SK-N-SH (cell line): ENCODE measurements around the gene COMMD7. TPM values are rescaled to one million over a fixed set of nuclear protein-coding genes. Genes with fewer than 3 reads are reported as not detected.

ENCODE experiments used
- CTCF ChIA-PET: fragments of 300-600, 350-600 bp; formaldehyde crosslinking; extraction: SDS; loops from one replicate; lab custom pipeline; 2021; lab: Yijun Ruan, JAX
- POLR2A ChIA-PET: fragments of 350-600 bp; sonication (Branson Sonifier 250); formaldehyde crosslinking; extraction: SDS; loops from one replicate; lab custom pipeline; 2020; ENCODE audit warnings: antibody characterized with exemption, inconsistent platforms; lab: Yijun Ruan, JAX
- DNase-seq: peaks from one replicate; pipeline ENCODE4 v3.0.0; 2012
- H2AFZ ChIP-seq: fragments of 200-600 bp; sonication (generic); 2 replicates; pipeline ENCODE4 v1.8.1; 2016; ENCODE audit warnings: antibody characterized with exemption, mild to moderate bottlenecking, low read depth
- H3F3A ChIP-seq: fragments of 200-600 bp; sonication (generic); replicated peaks from 2 replicates; pipeline ENCODE3; 2016; ENCODE audit warnings: antibody characterized with exemption, mild to moderate bottlenecking; ENCODE audit not compliant: insufficient read depth
- H3K27ac ChIP-seq, 2 experiments: fragments of 200-500 bp in 1 of 2; fragments of 200-600 bp in 1 of 2; sonication (Bioruptor generic) in 1 of 2; sonication (generic), shearing (Covaris generic) in 1 of 2; 2 replicates each; pipeline versions ENCODE4 v1.5.1 to v1.6.1; 2014 to 2016; ENCODE audit warnings: low read depth in 2 of 2, inconsistent platforms in 1 of 2, low read length in 1 of 2, mild to moderate bottlenecking in 1 of 2, mixed read lengths in 1 of 2
- H3K27me3 ChIP-seq: fragments of 200-600 bp; sonication (generic), shearing (Covaris generic); 2 replicates; pipeline ENCODE4 v1.6.1; 2016; ENCODE audit warnings: mixed run types; ENCODE audit not compliant: insufficient read depth
- H3K36me3 ChIP-seq, 2 experiments: fragments of 200-500 bp in 1 of 2; fragments of 200-600 bp in 1 of 2; sonication (Bioruptor generic) in 1 of 2; sonication (generic) in 1 of 2; replicated peaks in 1 of 2; 2 replicates each; pipeline versions ENCODE3 to v1.5.1; 2014 to 2016; ENCODE audit warnings: low read length in 1 of 2, mild to moderate bottlenecking in 1 of 2; ENCODE audit not compliant: insufficient read depth in 2 of 2, control insufficient read depth in 1 of 2
- H3K4me1 ChIP-seq, 2 experiments: fragments of 200-500 bp in 1 of 2; fragments of 200-600 bp in 1 of 2; sonication (Bioruptor generic) in 1 of 2; sonication (generic), shearing (Covaris generic) in 1 of 2; 2 replicates each; pipeline versions ENCODE4 v1.5.1 to v1.6.1; 2014 to 2016; ENCODE audit warnings: low read depth in 1 of 2, low read length in 1 of 2, mixed run types in 1 of 2; ENCODE audit not compliant: insufficient read depth in 2 of 2, control insufficient read depth in 1 of 2
- H3K4me2 ChIP-seq: fragments of 200-600 bp; sonication (generic), shearing (Covaris generic); 2 replicates; pipeline ENCODE4 v1.6.1; 2017; ENCODE audit warnings: mixed run types
- H3K4me3 ChIP-seq, 2 experiments: fragments of 200-500 bp in 1 of 2; fragments of 200-600 bp in 1 of 2; sonication (Bioruptor generic) in 1 of 2; sonication (generic), shearing (Covaris generic) in 1 of 2; 2 replicates each; pipeline versions ENCODE4 v1.5.1 to v1.8.1; 2014 to 2016; ENCODE audit warnings: low read depth in 2 of 2, inconsistent platforms in 1 of 2, low read length in 1 of 2, mild to moderate bottlenecking in 1 of 2, mixed read lengths in 1 of 2, moderate library complexity in 1 of 2
- H3K79me2 ChIP-seq: fragments of 200-600 bp; sonication (generic); 2 replicates; pipeline ENCODE4 v1.8.1; 2017; ENCODE audit warnings: mild to moderate bottlenecking; ENCODE audit not compliant: insufficient read depth
- H3K9ac ChIP-seq: fragments of 200-600 bp; sonication (generic); 2 replicates; pipeline ENCODE4 v1.6.1; 2017; ENCODE audit warnings: mixed run types
- H3K9me2 ChIP-seq: fragments of 200-600 bp; sonication (generic); 2 replicates; pipeline ENCODE4 v1.6.1; 2017; ENCODE audit warnings: mixed run types
- H3K9me3 ChIP-seq: fragments of 200-600 bp; sonication (generic); 2 replicates; pipeline ENCODE4 v1.6.1; 2017; ENCODE audit warnings: mixed run types, mild to moderate bottlenecking, moderate library complexity
- H4K20me1 ChIP-seq: fragments of 200-600 bp; sonication (generic); 2 replicates; pipeline ENCODE4 v1.6.1; 2017; ENCODE audit warnings: mild to moderate bottlenecking, mixed run types; ENCODE audit not compliant: insufficient read depth
- CHD2 ChIP-seq: fragments of 150-350 bp; IDR thresholded peaks from 2 replicates; pipeline ENCODE4 v1.6.1; 2018; ENCODE audit warnings: low read length; ENCODE audit not compliant: partially characterized antibody
- ELF1 ChIP-seq: IDR thresholded peaks from 2 replicates; pipeline ENCODE4 v1.4.0; 2012
- EP300 ChIP-seq, 2 experiments: IDR thresholded peaks; 2 replicates each; pipeline versions ENCODE4 v1.4.0 to v1.6.1; 2012; ENCODE audit warnings: borderline replicate concordance in 1 of 2, low read depth in 1 of 2, low read length in 1 of 2
- EZH2phosphoT487 ChIP-seq: fragments of 200-600 bp; sonication (generic); IDR thresholded peaks from 2 replicates; pipeline ENCODE4 v1.6.1; 2017; ENCODE audit warnings: low read depth, mixed run types, mild to moderate bottlenecking, antibody characterized with exemption, moderate library complexity, borderline replicate concordance
- FOSL2 ChIP-seq: IDR thresholded peaks from 2 replicates; pipeline ENCODE4 v1.4.0; 2012; ENCODE audit warnings: low read depth, mild to moderate bottlenecking, moderate library complexity, borderline replicate concordance
- FOXJ3 ChIP-seq: sonication (generic); formaldehyde crosslinking; IDR thresholded peaks from 2 replicates; pipeline ENCODE4 v1.5.1; 2020; ENCODE audit warnings: mild to moderate bottlenecking, missing genetic modification reagents
- FOXM1 ChIP-seq: IDR thresholded peaks from 2 replicates; pipeline ENCODE4 v1.4.0; 2012; ENCODE audit warnings: low read depth, mild to moderate bottlenecking
- GABPA ChIP-seq: IDR thresholded peaks from 2 replicates; pipeline ENCODE4 v1.4.0; 2012; ENCODE audit warnings: low read depth, mild to moderate bottlenecking
- GATA2 ChIP-seq: sonication (generic); formaldehyde crosslinking; IDR thresholded peaks from 2 replicates; pipeline ENCODE4 v1.5.0; 2020; ENCODE audit warnings: mild to moderate bottlenecking, missing genetic modification reagents
- JUND ChIP-seq: IDR thresholded peaks from 2 replicates; pipeline ENCODE4 v1.4.0; 2012
- MAX ChIP-seq: IDR thresholded peaks from 2 replicates; pipeline ENCODE4 v1.4.0; 2012; ENCODE audit warnings: low read depth
- MEF2A ChIP-seq: IDR thresholded peaks from 2 replicates; pipeline ENCODE4 v1.4.0; 2012; ENCODE audit warnings: low read depth, borderline replicate concordance
- MXI1 ChIP-seq: IDR thresholded peaks from 2 replicates; pipeline ENCODE4 v1.6.1; 2012; ENCODE audit warnings: mild to moderate bottlenecking, low read depth, low read length, improper control_type of control experiment
- NFIC ChIP-seq: IDR thresholded peaks from 2 replicates; pipeline ENCODE4 v1.4.0; 2012; ENCODE audit warnings: borderline replicate concordance
- NRF1 ChIP-seq: IDR thresholded peaks from 2 replicates; pipeline ENCODE4 v1.6.1; 2012; ENCODE audit warnings: low read depth, mild to moderate bottlenecking, low read length
- PBX3 ChIP-seq: IDR thresholded peaks from 2 replicates; pipeline ENCODE4; 2012
- POLR2AphosphoS5 ChIP-seq: IDR thresholded peaks from 2 replicates; pipeline ENCODE4 v1.6.1; 2012; ENCODE audit warnings: low read depth, low read length
- RAD21 ChIP-seq: IDR thresholded peaks from 2 replicates; pipeline ENCODE4 v1.6.1; 2012; ENCODE audit warnings: mild to moderate bottlenecking, low read length
- RCOR1 ChIP-seq: fragments of 150-350 bp; IDR thresholded peaks from 2 replicates; pipeline ENCODE4 v1.6.1; 2017; ENCODE audit warnings: antibody characterized with exemption, low read length
- RFX5 ChIP-seq: IDR thresholded peaks from 2 replicates; pipeline ENCODE4 v1.6.1; 2012; ENCODE audit warnings: mild to moderate bottlenecking, improper control_type of control experiment, low read length
- RXRA ChIP-seq: IDR thresholded peaks from 2 replicates; pipeline ENCODE4 v1.4.0; 2012; ENCODE audit warnings: low read depth, mild to moderate bottlenecking, borderline replicate concordance
- SIN3A ChIP-seq: IDR thresholded peaks from 2 replicates; pipeline ENCODE4 v1.6.1; 2012; ENCODE audit warnings: low read depth, mild to moderate bottlenecking, low read length, moderate library complexity, borderline replicate concordance
- SMC3 ChIP-seq: IDR thresholded peaks from 2 replicates; pipeline ENCODE4 v1.6.1; 2012; ENCODE audit warnings: low read depth, low read length, improper control_type of control experiment
- TAF1 ChIP-seq: IDR thresholded peaks from 2 replicates; pipeline ENCODE4 v1.6.1; 2012; ENCODE audit warnings: low read depth, mild to moderate bottlenecking, low read length, moderate library complexity, borderline replicate concordance
- TCF12 ChIP-seq: IDR thresholded peaks from 2 replicates; pipeline ENCODE4 v1.4.0; 2012
- TEAD4 ChIP-seq: IDR thresholded peaks from 2 replicates; pipeline ENCODE4 v1.4.0; 2012; ENCODE audit warnings: mild to moderate bottlenecking, borderline replicate concordance; ENCODE audit not compliant: insufficient read depth
- USF1 ChIP-seq: IDR thresholded peaks from 2 replicates; pipeline ENCODE4 v1.4.0; 2012; ENCODE audit warnings: low read depth, borderline replicate concordance
- USF2 ChIP-seq: fragments of 150-350 bp; IDR thresholded peaks from 2 replicates; pipeline ENCODE4 v1.6.1; 2017; ENCODE audit warnings: antibody characterized with exemption, low read length, low read depth, borderline replicate concordance
- YY1 ChIP-seq: IDR thresholded peaks from 2 replicates; pipeline ENCODE4 v1.4.0; 2012; ENCODE audit warnings: low read depth, mild to moderate bottlenecking
- WGBS: methylation state at CpG from one replicate; pipeline ENCODE4 v1.1.6; 2017; ENCODE audit warnings: low lambda C conversion rate; 5-methylcytosine and 5-hydroxymethylcytosine counted together
- polyA plus RNA-seq, 3 experiments: library from polyadenylated mRNA; depleted of rRNA; stranded (reverse); fragments of >200 nt; gene quantifications; 2 replicates each; pipeline ENCODE4 v1.2.3, GENCODE V29; 2012
- TF ChIP-seq, protein P1 (sequence below): IDR thresholded peaks from 2 replicates; pipeline ENCODE4 v1.4.0; 2012; ENCODE audit warnings: low read depth, borderline replicate concordance

The COMMD7 gene
- polyA plus RNA-seq, 1 of the 3 experiments (the other 2 are of a cell fraction) = 38.0 TPM

DNA sequence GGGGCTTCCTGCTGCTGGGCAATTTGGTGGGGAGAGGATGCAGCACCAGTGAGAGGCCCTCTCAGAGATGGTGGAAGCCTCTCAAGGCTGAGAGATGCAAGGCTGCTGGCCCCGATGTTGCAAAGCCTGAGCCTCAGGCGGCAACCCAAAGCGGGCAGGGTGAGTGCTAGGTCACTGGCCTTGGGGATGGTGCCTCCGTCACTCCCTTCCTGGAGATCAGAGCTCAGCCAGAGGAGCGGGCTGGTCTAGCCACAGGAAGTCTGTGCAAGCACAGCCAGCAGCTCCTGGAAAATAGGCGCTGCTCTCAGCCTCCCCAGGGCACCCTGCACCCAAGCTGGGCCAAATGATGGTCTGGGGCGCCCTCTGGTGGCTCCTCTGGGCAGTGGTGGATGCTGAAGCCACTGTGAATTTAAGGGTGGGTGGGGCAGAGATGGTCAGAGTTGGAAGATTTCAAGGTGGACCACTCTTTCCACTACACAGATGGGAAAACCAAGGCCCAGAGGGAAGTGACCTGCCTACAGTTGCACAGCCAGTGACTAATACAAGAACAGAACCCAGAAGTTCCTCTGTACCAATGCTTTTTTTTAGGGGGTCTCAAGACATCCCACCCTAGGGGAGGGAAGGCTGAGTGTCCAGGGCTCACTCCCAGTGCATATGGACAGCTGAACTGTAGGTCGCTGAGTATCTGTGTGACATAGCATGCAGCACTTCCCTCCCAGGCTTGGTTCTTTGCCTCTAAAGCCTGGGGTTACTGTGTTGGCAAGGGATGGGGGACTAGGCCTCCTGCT is 90.3 kb downstream of the COMMD7 start:
- ChIA-PET CTCF (interaction anchor here (0.6 to 15.7 kb wide), 53 partner anchors 9 to 830 kb away, joined by 3 to 326 read pairs (median 4); partner anchors contain the start of gene C20orf203), POLR2A (interaction anchor here (0.9 to 3.1 kb wide), 4 partner anchors 72 to 136 kb away, joined by 5 to 19 read pairs (median 5); no protein-coding TSS in a partner anchor)
- Histone ChIP-seq H3K4me1 (peaks cover 0 to 5% of the 10 kb centered on the region in 2 experiments; a peak in 1 of 4 replicates), H3K4me2 (no peak overlapping the region; the same call in 1 of the 2 replicates), H2AFZ (no peak overlapping the region), H3K36me3 (no peaks in the 10 kb centered on the region), H3K27ac (peak overlapping the region in 1 of 2 experiments; percentile 24; a peak in 1 of 4 replicates), H3K27me3 (no peaks in the 10 kb centered on the region), H3K79me2 (no peaks in the 10 kb centered on the region), H3K9me3 (no peaks in the 10 kb centered on the region), H3K9ac (no peak overlapping the region), H4K20me1 (no peaks in the 10 kb centered on the region), H3K4me3 (peak overlapping the region in 1 of 2 experiments; percentile 60; a peak in 1 of 4 replicates), H3F3A (no peaks in the 10 kb centered on the region), H3K9me2 (no peaks in the 10 kb centered on the region)
- WGBS = 7% methylated on average over 6 of the region's 8 CpGs
- peak; percentile 91 for DNase-seq
- TF ChIP-seq USF1 = no peak
- TF ChIP-seq PBX3 = no peak
- no peak for TF ChIP-seq YY1
- no peak for TF ChIP-seq USF2
- TF ChIP-seq RXRA = no peak
- TF ChIP-seq POLR2AphosphoS5 = no peak
- no peak for TF ChIP-seq GATA2 (CRISPR knock-in tag)
- no peak for TF ChIP-seq EP300 (IDR thresholded peaks at IDR 0.05; ENCODE audit: borderline replicate concordance in 1 of 2, low read depth in 1 of 2, low read length in 1 of 2)
- TF ChIP-seq JUND = no peak
- TF ChIP-seq MAX = no peak
- TF ChIP-seq RFX5 = peak; percentile 31; the same call in 1 of the 2 replicates
- TF ChIP-seq TAF1 = no peak
- TF ChIP-seq FOSL2 = no peak
- no peak for TF ChIP-seq EZH2phosphoT487
- TF ChIP-seq, protein P1, sequence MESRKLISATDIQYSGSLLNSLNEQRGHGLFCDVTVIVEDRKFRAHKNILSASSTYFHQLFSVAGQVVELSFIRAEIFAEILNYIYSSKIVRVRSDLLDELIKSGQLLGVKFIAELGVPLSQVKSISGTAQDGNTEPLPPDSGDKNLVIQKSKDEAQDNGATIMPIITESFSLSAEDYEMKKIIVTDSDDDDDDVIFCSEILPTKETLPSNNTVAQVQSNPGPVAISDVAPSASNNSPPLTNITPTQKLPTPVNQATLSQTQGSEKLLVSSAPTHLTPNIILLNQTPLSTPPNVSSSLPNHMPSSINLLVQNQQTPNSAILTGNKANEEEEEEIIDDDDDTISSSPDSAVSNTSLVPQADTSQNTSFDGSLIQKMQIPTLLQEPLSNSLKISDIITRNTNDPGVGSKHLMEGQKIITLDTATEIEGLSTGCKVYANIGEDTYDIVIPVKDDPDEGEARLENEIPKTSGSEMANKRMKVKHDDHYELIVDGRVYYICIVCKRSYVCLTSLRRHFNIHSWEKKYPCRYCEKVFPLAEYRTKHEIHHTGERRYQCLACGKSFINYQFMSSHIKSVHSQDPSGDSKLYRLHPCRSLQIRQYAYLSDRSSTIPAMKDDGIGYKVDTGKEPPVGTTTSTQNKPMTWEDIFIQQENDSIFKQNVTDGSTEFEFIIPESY = no peak
- no peak for TF ChIP-seq RCOR1
- TF ChIP-seq CHD2 = peak; percentile 61
- TF ChIP-seq ELF1 = no peak
- peak; percentile 39 for TF ChIP-seq NRF1
- TF ChIP-seq MEF2A = no peak
- TF ChIP-seq MXI1 = peak; percentile 23; the same call in 1 of the 2 replicates
- TF ChIP-seq SMC3 = peak; percentile 100
- no peak for TF ChIP-seq NFIC
- TF ChIP-seq SIN3A = no peak
- TF ChIP-seq GABPA = no peak
- TF ChIP-seq FOXJ3 (CRISPR knock-in tag) = no peak; the same call in 1 of the 2 replicates
- no peak for TF ChIP-seq FOXM1
- TF ChIP-seq RAD21 = peak; percentile 99
- TF ChIP-seq TEAD4 = no peak
- TF ChIP-seq TCF12 = no peak
